ENCODE data around the gene GPD1L.
A peak's percentile ranks its signal among the peaks of the same experiment; 100 is the strongest.

DNA sequence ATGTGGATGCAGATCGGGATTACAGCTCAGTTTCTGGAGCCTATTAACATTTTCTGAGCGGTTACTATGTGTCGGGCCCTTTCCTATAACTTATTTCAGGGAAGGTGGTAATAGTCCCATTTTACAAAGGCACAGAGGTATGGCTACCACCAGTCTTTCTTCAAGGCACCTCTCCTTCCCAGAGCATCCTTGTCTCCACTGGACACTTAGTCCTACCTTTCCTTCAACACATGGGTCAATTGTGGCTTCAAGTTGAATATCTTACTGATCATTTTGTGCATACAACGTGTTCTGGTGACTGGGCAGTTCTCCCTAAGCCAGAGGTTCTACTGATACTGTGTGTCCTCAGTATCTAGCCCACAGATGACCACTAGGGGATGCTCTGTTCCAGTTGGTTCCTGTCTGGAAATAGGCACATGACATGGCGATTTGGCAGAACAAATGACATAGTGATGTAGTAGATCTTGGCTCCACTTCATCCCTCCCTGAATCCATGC, 71.3 kb downstream of the GPD1L start:
- TF ChIP-seq, protein P1, sequence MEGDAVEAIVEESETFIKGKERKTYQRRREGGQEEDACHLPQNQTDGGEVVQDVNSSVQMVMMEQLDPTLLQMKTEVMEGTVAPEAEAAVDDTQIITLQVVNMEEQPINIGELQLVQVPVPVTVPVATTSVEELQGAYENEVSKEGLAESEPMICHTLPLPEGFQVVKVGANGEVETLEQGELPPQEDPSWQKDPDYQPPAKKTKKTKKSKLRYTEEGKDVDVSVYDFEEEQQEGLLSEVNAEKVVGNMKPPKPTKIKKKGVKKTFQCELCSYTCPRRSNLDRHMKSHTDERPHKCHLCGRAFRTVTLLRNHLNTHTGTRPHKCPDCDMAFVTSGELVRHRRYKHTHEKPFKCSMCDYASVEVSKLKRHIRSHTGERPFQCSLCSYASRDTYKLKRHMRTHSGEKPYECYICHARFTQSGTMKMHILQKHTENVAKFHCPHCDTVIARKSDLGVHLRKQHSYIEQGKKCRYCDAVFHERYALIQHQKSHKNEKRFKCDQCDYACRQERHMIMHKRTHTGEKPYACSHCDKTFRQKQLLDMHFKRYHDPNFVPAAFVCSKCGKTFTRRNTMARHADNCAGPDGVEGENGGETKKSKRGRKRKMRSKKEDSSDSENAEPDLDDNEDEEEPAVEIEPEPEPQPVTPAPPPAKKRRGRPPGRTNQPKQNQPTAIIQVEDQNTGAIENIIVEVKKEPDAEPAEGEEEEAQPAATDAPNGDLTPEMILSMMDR (conservative IDR thresholded peaks at IDR 0.05 in 1 of 2, IDR thresholded peaks at IDR 0.05 in 1 of 2; ENCODE audit: extremely low read depth in 1 of 2, insufficient read depth in 1 of 2, low read depth in 1 of 2, low read length in 2 of 2), result peak; percentile 99 to 100
- TF ChIP-seq EZH2 (IDR thresholded peaks at IDR 0.05; ENCODE audit: borderline replicate concordance, low read length), result no peak

Measured in mammary epithelial cell (primary cell).